ENCODE measurements around the gene PCED1A.

DNA sequence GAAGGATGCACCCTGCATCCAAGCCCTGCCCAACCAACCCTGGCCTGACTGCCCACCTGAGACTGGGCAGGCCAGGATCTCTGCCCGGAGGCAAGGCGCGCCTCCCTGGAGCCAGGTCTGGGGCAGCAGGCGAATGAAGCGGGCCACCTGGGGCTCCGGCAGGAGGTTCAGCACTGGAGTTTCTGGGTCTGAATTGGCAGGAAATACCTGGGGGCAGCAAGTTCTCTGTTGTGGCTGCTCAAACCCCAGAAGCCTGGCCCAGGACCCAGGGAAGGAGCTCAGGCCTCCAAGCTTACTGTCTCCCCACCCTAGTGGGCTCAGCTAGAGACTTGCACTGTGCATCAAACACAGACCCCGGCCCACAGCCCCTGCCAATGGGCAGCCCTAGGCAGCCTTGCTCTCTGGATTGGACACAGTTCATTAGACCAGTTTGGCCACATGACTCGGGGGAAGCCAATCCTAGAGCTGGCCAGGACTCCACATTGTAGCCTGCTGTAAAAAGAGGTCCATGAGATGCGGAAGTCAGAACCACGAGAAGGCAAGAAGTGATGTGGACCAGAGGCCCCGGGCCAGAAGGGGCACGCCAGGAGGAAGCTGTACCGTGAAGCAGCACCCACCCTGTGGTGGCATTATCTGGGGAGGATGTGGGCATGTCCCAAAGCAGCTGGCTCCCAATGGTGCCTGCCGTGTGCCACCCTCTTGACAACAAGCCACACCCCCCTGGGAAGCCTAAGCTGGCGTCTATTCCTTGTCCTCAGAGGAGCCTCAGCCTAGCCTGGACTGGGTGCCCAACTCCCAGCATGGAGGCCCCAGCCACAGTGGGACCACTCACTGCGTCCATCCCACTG lies 43.1 kb downstream of the PCED1A start:
- TF ChIP-seq, protein P1, sequence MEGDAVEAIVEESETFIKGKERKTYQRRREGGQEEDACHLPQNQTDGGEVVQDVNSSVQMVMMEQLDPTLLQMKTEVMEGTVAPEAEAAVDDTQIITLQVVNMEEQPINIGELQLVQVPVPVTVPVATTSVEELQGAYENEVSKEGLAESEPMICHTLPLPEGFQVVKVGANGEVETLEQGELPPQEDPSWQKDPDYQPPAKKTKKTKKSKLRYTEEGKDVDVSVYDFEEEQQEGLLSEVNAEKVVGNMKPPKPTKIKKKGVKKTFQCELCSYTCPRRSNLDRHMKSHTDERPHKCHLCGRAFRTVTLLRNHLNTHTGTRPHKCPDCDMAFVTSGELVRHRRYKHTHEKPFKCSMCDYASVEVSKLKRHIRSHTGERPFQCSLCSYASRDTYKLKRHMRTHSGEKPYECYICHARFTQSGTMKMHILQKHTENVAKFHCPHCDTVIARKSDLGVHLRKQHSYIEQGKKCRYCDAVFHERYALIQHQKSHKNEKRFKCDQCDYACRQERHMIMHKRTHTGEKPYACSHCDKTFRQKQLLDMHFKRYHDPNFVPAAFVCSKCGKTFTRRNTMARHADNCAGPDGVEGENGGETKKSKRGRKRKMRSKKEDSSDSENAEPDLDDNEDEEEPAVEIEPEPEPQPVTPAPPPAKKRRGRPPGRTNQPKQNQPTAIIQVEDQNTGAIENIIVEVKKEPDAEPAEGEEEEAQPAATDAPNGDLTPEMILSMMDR (IDR thresholded peaks at IDR 0.05) = no peak
- no peak for TF ChIP-seq POLR2A (IDR thresholded peaks at IDR 0.05)
